ENCODE measurements around the gene FAM180A. TPM values are rescaled to one million over a fixed set of nuclear protein-coding genes. Genes with fewer than 3 reads are reported as not detected.
A peak's percentile ranks its signal among the peaks of the same experiment; 100 is the strongest.
"Not testable (repeated sequence)": the region's sequence is repeated elsewhere in the genome, so short reads cannot be mapped to it uniquely, and the experiment has no call there.

Gene FAM180A
- total RNA-seq, 1 experiment from 2014 or later = not detected

- DNase-seq (ENCODE audit: low spot score) = no peak
- in situ Hi-C loops (cut with HindIII; ENCODE audit: low sequenced_read_pairs) = no loop called here
These were observed 44.5 kb downstream of the FAM180A start for GRCh38 chr7:135704074-135704473.

- no peak for DNase-seq (ENCODE audit: low spot score)
- in situ Hi-C loops (cut with HindIII; ENCODE audit: low sequenced_read_pairs) = no loop called here
These were observed 51.1 kb downstream of the FAM180A start for GRCh38 chr7:135697276-135698049.

GRCh38 chr7:135693558-135693957, 55.1 kb downstream of the FAM180A start:
- in situ Hi-C loops (cut with HindIII; ENCODE audit: low sequenced_read_pairs) = no loop called here
- DNase-seq (ENCODE audit: low spot score) = no peak

GRCh38 chr7:135692606-135693005, 56.0 kb downstream of the FAM180A start:
- in situ Hi-C loops (cut with HindIII; ENCODE audit: low sequenced_read_pairs); DNase-seq (ENCODE audit: low spot score): not testable (repeated sequence)

- in situ Hi-C loops (cut with HindIII; ENCODE audit: low sequenced_read_pairs) = no loop called here
- DNase-seq (ENCODE audit: low spot score) = no peak
These were observed 56.6 kb downstream of the FAM180A start for GRCh38 chr7:135692055-135692454.

- in situ Hi-C loops (cut with HindIII; ENCODE audit: low sequenced_read_pairs) = no loop called here
These were observed 58.0 kb downstream of the FAM180A start for GRCh38 chr7:135690566-135690965.

GRCh38 chr7:135687466-135687865, 61.1 kb downstream of the FAM180A start:
- in situ Hi-C loops (cut with HindIII; ENCODE audit: low sequenced_read_pairs) = no loop called here
- DNase-seq (ENCODE audit: low spot score) = no peak

More at GRCh38 chr7:135690566-135690965, 58.0 kb downstream of the FAM180A start:
- DNase-seq (ENCODE audit: low spot score) = no peak

- no peak for DNase-seq (ENCODE audit: low spot score)
- in situ Hi-C loops (cut with HindIII; ENCODE audit: low sequenced_read_pairs) = no loop called here
These were observed 63.1 kb downstream of the FAM180A start for GRCh38 chr7:135685306-135686084.

GRCh38 chr7:135684699-135685098, 63.9 kb downstream of the FAM180A start:
- in situ Hi-C loops (cut with HindIII; ENCODE audit: low sequenced_read_pairs) = no loop called here
- DNase-seq (ENCODE audit: low spot score) = no peak

- DNase-seq (ENCODE audit: low spot score) = no peak
- in situ Hi-C loops (cut with HindIII; ENCODE audit: low sequenced_read_pairs) = no loop called here
These were observed 64.5 kb downstream of the FAM180A start for GRCh38 chr7:135684136-135684535.

- in situ Hi-C loops (cut with HindIII; ENCODE audit: low sequenced_read_pairs) = no loop called here
These were observed 65.0 kb downstream of the FAM180A start for GRCh38 chr7:135683609-135684008.

GRCh38 chr7:135682191-135682590, 66.4 kb downstream of the FAM180A start:
- DNase-seq (ENCODE audit: low spot score) = peak; percentile 23
- in situ Hi-C loops (cut with HindIII; ENCODE audit: low sequenced_read_pairs) = no loop called here

More at GRCh38 chr7:135683609-135684008, 65.0 kb downstream of the FAM180A start:
- no peak for DNase-seq (ENCODE audit: low spot score)

- in situ Hi-C loops (cut with HindIII; ENCODE audit: low sequenced_read_pairs) = no loop called here
- no peak for DNase-seq (ENCODE audit: low spot score)
These were observed 66.9 kb downstream of the FAM180A start for GRCh38 chr7:135681762-135682161.

Other genes starting within 250 kb of the FAM180A start
- gene CNOT4, start 238.7 kb downstream of the FAM180A start, total RNA-seq (2014; rRNA removed; shearing (Covaris generic)) = 5.8 and 9.5 TPM in 2 replicates
- gene NUP205, start 190.9 kb downstream of the FAM180A start, total RNA-seq (2014; rRNA removed; shearing (Covaris generic)) = 47.0 and 88.3 TPM in 2 replicates
- 20.1 and 34.1 TPM in 2 replicates for gene STMP1, start 86.3 kb downstream of the FAM180A start, total RNA-seq (2014; rRNA removed; shearing (Covaris generic))
- 0.31 and 1.2 TPM in 2 replicates for gene SLC13A4, start 20.6 kb downstream of the FAM180A start, total RNA-seq (2014; rRNA removed; shearing (Covaris generic))
- 80.6 and 115 TPM in 2 replicates for gene MTPN, start 228.5 kb upstream of the FAM180A start, total RNA-seq (2014; rRNA removed; shearing (Covaris generic))